NK-92 treated with Interleukin-12 subunit alpha and Interleukin-12 subunit beta, amount 100 ng/mL, for 24 hours (cell line): Measurements from ENCODE around the gene EIF2B5.
"Not testable (repeated sequence)": the region's sequence is repeated elsewhere in the genome, so short reads cannot be mapped to it uniquely, and the experiment has no call there.

Source experiments
- DNase-seq: peaks from one replicate; lab custom pipeline; 2025; lab: John Stamatoyannopoulos, UW

The EIF2B5 gene

GRCh38 chr3:184135149-184135910, at the start of gene EIF2B5:
TSS of gene EIF2B5 (plus strand) at chr3:184135358. CDS start at chr3:184135386, 28 bp downstream.
- peak; percentile 89 for DNase-seq

DNA sequence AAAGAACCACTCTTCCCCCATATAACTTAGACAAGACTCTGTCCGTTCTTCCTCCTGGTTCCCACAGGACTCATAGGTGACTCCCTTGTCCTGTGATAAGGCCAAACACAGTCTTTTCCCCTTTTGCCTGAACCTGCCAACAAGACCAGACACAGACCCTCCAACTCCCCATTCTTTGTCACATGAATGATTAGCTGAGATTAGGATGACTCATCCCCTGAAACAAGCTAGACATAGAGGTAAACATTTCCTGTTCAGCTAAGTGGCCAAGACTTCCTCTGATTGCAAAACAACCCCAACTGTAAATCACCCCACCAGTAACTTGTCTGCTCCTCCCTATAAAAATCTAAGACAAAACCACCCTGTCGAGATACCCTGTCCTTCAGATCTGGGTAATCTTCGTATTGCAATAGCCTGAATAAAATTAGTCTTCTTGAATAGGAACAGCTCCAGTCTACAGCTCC, 49.7 kb upstream of the EIF2B5 start:
- DNase-seq = no peak

DNA sequence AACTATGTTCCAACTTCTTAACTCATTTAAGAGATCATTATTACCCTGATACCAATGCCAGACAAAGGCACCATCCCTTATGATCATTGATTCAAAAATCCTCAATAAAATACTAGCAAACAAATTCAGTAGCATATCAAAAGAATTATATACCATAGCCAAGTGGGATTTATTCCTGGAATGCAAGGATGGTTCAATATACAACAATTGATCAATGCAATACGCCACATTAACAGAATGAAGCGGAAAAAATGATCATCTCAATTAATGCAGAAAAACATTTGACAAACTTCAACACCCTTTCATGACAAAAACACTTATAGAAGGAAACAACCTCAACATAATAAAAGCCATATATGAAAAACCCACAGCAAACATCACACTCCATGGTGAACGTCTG, 43.0 kb upstream of the EIF2B5 start:
- no peak for DNase-seq

DNA sequence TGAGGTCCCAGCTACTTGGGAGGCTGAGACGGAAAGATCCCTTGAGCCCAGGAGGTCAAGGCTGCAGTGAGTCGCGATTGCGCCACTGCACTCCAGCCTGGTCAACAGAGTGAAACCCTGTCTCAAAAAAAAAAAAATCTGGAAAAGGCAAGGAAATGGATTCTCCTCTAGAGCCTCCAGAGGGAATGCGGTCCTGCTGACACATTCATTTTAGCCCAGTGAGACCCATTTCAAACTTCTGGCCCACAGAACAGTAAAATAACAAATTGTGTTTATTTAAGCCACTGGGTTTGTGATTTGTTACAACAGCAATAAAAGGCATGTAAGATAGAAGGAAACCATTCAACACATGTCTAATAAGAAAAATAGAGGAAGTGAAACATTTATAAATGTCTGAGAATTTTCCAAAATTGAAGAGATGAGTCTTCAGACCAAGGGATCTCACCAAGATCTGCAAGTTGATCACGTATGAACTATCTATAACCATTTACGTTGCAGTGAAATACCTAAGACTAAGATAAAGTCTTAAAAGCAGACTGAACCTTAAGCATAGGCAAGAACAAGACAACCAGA, 38.3 kb upstream of the EIF2B5 start, which contains the start of gene HTR3E:
HTR3E (plus strand) TSS at position 254 of the 573 bp plus-strand sequence. CDS start 466 bp downstream, outside the sequence.
- DNase-seq = no peak

DNA sequence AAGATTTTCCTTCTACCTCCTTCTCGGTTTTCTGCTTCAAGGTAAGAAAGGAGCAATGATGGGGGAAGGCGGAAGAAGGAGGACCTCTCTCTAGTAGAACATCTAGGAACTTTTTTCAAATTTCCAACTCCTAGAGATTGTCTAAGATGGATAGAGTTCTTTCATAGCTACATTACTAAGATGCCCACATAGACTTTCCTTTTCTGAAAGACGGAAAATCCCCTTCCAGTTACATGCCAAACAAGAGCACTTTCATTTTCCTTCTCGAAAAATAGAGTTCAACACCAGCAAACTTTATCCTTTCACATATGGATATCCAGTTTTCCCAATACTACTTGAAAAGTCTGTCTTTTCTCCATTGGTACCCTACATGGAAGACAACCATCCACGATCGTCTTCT, 37.6 kb upstream of the EIF2B5 start:
- DNase-seq = no peak

GRCh38 chr3:184099806-184100686, 35.1 kb upstream of the EIF2B5 start:
- DNase-seq = no peak

GRCh38 chr3:184110316-184110725, 24.8 kb upstream of the EIF2B5 start:
- DNase-seq = no peak

GRCh38 chr3:184116017-184116416, 19.1 kb upstream of the EIF2B5 start:
- no peak for DNase-seq

GRCh38 chr3:184117636-184118035, 17.5 kb upstream of the EIF2B5 start:
- DNase-seq = no peak

DNA sequence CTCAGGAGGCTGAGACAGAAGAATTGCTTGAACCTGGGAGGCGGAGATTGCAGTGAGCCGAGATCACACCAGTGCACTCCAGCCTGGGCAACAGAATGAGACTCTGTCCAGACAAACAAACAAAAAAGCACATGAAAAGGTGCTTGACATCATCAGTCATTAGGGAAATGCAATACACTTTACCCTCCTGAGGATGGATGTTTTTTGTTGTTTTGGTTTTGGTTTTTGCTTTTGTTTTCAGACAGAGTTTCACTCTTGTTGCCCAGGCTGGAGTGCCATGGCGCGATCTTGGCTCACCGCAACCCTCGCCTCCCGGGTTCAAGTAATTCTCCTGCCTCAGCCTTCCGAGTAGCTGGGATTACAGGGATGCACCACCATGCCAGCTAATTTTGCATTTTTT, 14.1 kb upstream of the EIF2B5 start:
- not testable (repeated sequence) for DNase-seq

- no peak for DNase-seq
Observed at GRCh38 chr3:184126006-184126405, 9.2 kb upstream of the EIF2B5 start.

- no peak for DNase-seq
Observed at GRCh38 chr3:184129012-184129411, 6.1 kb upstream of the EIF2B5 start.

- DNase-seq = no peak
Observed at GRCh38 chr3:184132945-184133344, 2.2 kb upstream of the EIF2B5 start.

- peak; percentile 64 for DNase-seq
Observed at GRCh38 chr3:184133840-184134745, 1.1 kb upstream of the EIF2B5 start.

DNA sequence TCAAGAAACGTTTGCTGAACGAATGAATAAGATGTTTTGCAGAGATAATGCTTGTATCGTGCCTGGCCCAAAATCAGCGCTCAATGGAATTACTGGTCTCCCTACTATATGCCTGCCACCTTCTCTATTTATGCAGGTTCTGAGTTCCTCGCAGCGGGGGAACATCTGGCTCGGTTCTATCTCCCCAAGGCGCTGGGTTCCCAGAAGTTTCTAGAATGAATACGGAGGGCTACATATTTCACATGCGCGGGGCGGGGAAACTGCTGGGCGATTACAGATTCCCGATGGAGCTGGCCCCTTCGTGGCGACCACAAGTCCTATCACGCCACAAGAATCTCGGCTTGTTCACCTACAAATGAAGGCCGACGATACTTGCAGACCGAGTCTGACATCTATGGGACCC, 411 bp upstream of the EIF2B5 start:
- no peak for DNase-seq

- DNase-seq = no peak
Observed at GRCh38 chr3:184135911-184136260, 728 bp downstream of the EIF2B5 start.

GRCh38 chr3:184140436-184140835, 5.3 kb downstream of the EIF2B5 start:
- no peak for DNase-seq

DNA sequence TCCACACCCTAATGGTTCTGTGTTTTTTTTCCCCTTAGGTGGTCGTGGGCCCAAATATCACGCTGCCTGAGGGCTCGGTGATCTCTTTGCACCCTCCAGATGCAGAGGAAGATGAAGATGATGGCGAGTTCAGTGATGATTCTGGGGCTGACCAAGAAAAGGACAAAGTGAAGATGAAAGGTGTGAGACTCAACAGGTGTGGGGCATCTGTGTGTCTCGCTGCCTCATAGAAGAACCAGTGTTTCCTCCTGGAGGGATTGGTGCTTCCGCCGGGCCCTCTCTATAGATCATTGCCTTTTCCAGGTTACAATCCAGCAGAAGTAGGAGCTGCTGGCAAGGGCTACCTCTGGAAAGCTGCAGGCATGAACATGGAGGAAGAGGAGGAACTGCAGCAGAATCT, 7.0 kb downstream of the EIF2B5 start:
- DNase-seq = no peak

DNA sequence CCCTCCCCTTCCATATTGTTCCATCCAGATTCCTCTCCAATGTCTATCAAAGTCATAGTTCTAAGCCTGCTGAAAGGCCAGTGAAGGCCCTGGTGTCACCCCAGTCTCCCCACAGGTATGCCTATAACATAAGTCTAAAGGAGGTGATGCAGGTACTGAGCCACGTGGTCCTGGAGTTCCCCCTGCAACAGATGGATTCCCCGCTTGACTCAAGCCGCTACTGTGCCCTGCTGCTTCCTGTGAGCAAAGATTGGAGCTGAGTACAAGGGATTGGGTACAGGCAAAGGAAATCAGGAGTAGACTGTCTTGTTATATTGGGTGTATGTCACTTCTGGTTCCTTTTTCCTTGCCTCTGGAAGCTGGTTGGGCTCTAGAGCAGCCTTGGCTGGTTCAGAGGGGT, 8.2 kb downstream of the EIF2B5 start:
- DNase-seq = no peak

- DNase-seq = no peak
Observed at GRCh38 chr3:184144505-184144904, 9.3 kb downstream of the EIF2B5 start.

DNA sequence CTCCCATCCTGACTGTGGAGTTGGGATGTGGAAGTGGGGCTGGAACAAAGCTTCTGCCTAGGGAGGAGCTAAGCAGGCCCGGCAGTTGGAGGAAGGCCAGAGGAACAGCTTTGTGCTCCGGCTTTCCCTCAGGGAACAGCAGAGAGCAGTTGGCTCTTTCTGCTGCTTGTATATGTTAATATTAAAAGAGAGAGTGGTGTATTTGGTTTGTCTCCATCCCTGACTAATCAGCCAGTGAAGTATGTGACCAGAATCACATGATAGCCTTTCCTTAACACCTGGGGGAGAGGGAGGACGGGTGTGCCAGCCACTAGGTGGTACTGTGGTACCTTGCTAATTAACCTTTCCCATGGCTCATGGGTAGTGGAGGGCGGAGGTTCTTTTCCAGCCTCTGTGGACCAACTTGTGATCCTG, 10.0 kb downstream of the EIF2B5 start:
- DNase-seq = no peak
